Suppressor macrophage treated with lipopolysaccharide for 1 hour (primary cell): ENCODE data around the gene TUBGCP6.

Source experiments
- DNase-seq, 3 donors: peaks; one replicate each; pipeline ENCODE4 v3.0.0-alpha.2; 2020 to 2022

The TUBGCP6 gene

DNA sequence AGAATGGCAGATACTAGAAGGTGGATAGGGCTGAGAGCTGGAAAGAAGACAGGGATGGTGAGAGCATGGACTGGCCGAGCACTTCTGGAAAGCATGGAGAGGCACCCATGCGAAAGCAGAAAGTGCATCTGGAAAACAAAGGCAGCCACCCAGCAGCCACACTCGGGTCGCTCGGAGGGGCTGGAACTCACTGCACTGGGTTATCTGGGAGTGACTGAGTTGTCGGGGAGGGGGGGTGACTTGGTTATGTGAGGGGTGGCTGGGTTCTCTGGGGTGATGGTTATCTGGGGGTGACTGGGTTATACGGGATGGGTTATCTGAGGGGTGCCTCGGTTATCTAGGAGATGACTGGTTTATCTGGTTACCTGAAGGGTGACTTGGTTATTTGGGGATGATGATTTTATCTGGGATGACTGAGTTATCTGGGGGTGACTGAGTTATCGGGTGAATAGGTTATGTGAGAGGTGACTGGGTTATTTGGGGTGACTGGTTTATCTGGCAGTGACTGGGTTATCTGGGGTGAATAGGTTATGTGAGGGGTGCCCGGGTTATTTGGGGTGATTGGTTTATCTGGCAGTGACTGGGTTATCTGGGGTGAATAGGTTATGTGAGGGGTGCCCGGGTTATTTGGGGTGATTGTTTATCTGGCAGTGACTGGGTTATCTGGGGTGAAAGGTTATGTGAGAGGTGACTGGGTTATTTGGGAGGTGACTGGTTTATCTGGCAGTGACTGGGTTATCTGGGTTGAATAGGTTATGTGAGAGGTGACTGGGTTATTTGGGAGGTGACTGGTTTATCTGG is 76.9 kb downstream of the TUBGCP6 start:
- no peak for DNase-seq
